Peyer's patch (tissue), 4 donors: ENCODE measurements around the gene PPP1R14C. TPM values are rescaled to one million over a fixed set of nuclear protein-coding genes. Genes with fewer than 3 reads are reported as not detected.

Experiments
- DNase-seq, 3 donors: peaks; one replicate each; pipeline ENCODE4 v3.0.0-alpha.2; 2017 to 2019
- H3K27ac ChIP-seq, 4 donors: fragments of 200-600 bp; sonication (generic); one replicate each; pipeline ENCODE4 v1.5.1; 2016 to 2019
- H3K27me3 ChIP-seq, 2 donors: fragments of 200-600 bp; sonication (generic); one replicate each; pipeline ENCODE4 v1.5.1; 2019
- H3K36me3 ChIP-seq, 3 donors: fragments of 200-600 bp; sonication (generic); one replicate each; pipeline ENCODE4 v1.5.1; 2016 to 2019
- H3K4me1 ChIP-seq, 4 donors: fragments of 200-600 bp; sonication (generic); one replicate each; pipeline ENCODE4 v1.5.1; 2016 to 2019
- H3K4me3 ChIP-seq, 4 donors: fragments of 200-600 bp; sonication (generic); 1 replicate in 3 of 4; 2 replicates in 1 of 4; pipeline ENCODE4 v1.5.1; 2016 to 2019; ENCODE audit warnings: mild to moderate bottlenecking in 1 of 4
- H3K9me3 ChIP-seq, 4 donors: fragments of 200-600 bp; sonication (generic); one replicate each; pipeline ENCODE4 v1.5.1; 2016 to 2019; ENCODE audit warnings: mild to moderate bottlenecking in 1 of 4
- POLR2A ChIP-seq, 2 donors: fragments of 450-650 bp; IDR thresholded peaks; one replicate each; pipeline ENCODE4 v1.5.1; 2017; ENCODE audit warnings: antibody characterized with exemption in 2 of 2, mild to moderate bottlenecking in 2 of 2, moderate library complexity in 2 of 2
- total RNA-seq, 4 donors: library from RNA; depleted of rRNA; stranded (reverse); fragments of >200 nt; gene quantifications; one replicate each; pipeline ENCODE4 v1.1.0, GENCODE V29; 2016
- TF ChIP-seq, protein P1 (sequence below), 6 experiments: fragments of 450-650 bp in 4 of 6; fragments of 200-600 bp in 2 of 6; sonication (generic) in 1 of 6; IDR thresholded peaks; one replicate each; pipeline ENCODE4 v1.5.1; 2017 to 2019; ENCODE audit warnings: antibody characterized with exemption in 6 of 6, mild to moderate bottlenecking in 3 of 6, moderate library complexity in 1 of 6

Gene PPP1R14C
- total RNA-seq, 4 donors from 2014 or later: 4.4 to 21.2 (median 10.2) TPM

DNA sequence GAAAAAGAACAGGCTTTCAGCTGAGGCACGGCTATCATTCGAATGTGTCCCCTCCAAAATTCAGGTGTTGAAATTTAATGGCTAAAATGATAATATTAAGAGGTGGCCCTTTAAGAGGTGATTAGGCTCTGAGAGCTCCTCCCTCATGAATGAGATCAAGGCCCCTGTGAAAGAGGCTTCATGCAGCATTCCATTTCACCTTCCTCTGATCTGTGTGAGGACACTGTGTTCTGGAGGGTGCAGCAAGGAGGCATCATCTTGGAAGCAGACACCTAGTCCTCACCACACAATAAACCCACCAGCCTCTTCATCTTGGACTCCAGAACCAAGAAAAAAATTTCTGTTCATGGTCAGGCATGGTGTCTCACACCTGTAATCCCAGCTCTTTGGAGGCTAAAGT lies 56.4 kb downstream of the PPP1R14C start:
- no peak for TF ChIP-seq POLR2A (IDR thresholded peaks at IDR 0.05)
- TF ChIP-seq, protein P1, sequence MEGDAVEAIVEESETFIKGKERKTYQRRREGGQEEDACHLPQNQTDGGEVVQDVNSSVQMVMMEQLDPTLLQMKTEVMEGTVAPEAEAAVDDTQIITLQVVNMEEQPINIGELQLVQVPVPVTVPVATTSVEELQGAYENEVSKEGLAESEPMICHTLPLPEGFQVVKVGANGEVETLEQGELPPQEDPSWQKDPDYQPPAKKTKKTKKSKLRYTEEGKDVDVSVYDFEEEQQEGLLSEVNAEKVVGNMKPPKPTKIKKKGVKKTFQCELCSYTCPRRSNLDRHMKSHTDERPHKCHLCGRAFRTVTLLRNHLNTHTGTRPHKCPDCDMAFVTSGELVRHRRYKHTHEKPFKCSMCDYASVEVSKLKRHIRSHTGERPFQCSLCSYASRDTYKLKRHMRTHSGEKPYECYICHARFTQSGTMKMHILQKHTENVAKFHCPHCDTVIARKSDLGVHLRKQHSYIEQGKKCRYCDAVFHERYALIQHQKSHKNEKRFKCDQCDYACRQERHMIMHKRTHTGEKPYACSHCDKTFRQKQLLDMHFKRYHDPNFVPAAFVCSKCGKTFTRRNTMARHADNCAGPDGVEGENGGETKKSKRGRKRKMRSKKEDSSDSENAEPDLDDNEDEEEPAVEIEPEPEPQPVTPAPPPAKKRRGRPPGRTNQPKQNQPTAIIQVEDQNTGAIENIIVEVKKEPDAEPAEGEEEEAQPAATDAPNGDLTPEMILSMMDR (IDR thresholded peaks at IDR 0.05): no peak
- no peak for DNase-seq
- H3K27ac ChIP-seq: no peak overlapping the region

DNA sequence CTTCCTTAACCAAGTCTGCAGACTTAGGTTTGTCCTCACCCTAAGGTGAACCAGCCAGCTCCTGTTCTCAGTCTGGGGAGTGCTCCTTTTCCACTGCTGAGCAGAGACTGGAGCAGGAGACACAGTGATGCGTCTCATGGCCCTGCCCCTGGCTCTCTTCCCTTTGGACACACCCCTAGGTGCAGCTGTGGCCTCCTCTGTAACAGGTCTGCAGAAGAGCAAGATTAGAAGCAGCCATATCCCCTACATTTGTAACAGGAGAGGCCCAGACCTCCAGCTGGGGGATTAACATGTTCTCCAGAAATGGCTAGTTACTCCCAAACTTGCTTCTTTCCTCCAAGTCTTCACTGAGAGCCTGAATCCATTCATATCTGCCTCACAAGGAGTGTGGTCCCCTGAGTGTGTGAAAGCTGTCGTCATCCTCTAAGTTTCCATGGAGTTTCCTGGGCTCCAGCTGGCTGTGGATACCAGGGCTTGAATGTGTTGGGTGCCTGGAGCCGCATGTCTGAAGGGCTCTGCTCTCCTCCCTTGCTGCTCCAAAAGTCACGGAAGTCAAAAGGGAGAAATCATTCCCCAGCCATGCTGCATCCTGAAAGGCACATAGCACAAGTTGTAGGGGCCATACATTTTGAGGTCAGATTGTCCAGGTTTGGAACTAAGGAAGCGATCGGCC lies 57.7 kb downstream of the PPP1R14C start:
- TF ChIP-seq POLR2A (IDR thresholded peaks at IDR 0.05): no peak
- TF ChIP-seq, protein P1 (IDR thresholded peaks at IDR 0.05): no peak
- no peak for DNase-seq
- H3K4me1 ChIP-seq: peaks cover 0 to 25% (median 12%) of the 10 kb centered on the region in 4 donors
- no peaks in the 10 kb centered on the region for H3K36me3 ChIP-seq
- H3K9me3 ChIP-seq: no peaks in the 10 kb centered on the region
- H3K27ac ChIP-seq: peak overlapping the region in 1 of 4 donors; percentile 89
- H3K27me3 ChIP-seq: no peaks in the 10 kb centered on the region
- no peak overlapping the region for H3K4me3 ChIP-seq

More for the DNA sequence above, 56.4 kb downstream of the PPP1R14C start:
- Histone ChIP-seq H3K4me1 (peaks cover 0 to 25% (median 12%) of the 10 kb centered on the region in 4 donors), H3K27me3 (no peaks in the 10 kb centered on the region), H3K4me3 (no peak overlapping the region), H3K9me3 (no peaks in the 10 kb centered on the region), H3K36me3 (no peaks in the 10 kb centered on the region)

DNA sequence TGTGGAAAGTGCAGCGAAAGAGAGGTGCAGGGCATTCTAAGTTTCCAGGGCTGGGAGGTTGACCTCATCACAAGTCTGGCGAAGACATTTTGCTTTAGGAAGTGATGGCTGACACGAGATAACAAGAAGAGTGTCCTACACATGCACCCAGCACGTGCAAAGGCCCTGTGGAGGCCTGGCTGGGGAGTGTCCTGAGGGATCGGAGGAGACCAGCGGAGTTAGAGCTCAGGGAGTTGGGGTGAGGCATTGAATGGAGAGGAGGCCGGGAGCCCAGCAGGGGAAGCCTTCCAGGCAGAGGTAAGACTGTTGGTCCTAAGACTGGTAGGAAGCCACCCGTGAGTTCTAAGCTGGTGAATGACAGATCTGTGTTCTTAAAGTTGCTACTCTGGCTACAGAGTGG lies 58.4 kb downstream of the PPP1R14C start:
- peaks cover 0 to 20% (median 8%) of the 10 kb centered on the region in 4 donors for H3K4me1 ChIP-seq
- peak in 1 of 3 donors; percentile 58 for DNase-seq
- TF ChIP-seq POLR2A (IDR thresholded peaks at IDR 0.05): no peak
- TF ChIP-seq, protein P1 (IDR thresholded peaks at IDR 0.05): peak in 1 of 6 experiments; percentile 1
- no peaks in the 10 kb centered on the region for H3K9me3 ChIP-seq
- no peaks in the 10 kb centered on the region for H3K36me3 ChIP-seq
- no peaks in the 10 kb centered on the region for H3K27me3 ChIP-seq
- no peak overlapping the region for H3K4me3 ChIP-seq
- H3K27ac ChIP-seq: peak overlapping the region in 3 of 4 donors; percentile 9 to 89 (median 89)

DNA sequence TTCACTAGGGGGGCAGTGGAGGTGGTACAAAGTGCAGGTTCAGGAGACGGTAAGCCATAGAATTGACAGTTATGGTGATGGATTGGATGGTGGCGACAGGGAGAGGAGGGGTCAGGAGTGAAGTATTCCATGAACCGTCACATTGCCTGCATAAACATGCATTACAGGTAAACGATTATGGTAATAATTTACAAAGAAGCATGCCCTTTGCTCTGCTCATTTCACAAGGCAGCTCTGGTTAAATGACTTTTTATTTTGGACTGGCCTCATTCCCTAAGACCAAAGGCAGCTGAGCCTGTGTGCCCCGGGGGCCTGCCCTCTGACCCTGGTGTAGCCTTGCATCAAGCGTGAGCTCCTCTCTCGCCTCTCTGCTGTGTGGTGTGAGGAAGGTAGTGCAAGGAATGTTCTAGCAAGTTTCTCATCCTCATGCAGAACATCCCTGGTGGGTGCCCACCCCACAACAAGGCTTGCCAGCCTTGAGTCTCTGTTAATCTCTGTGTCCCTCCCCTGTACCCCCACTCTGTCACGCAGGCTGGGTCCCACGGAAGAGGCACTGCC lies 59.0 kb downstream of the PPP1R14C start:
- peak overlapping the region in 3 of 4 donors; percentile 75 to 89 (median 89) for H3K27ac ChIP-seq
- H3K36me3 ChIP-seq: no peaks in the 10 kb centered on the region
- no peak overlapping the region for H3K4me3 ChIP-seq
- no peaks in the 10 kb centered on the region for H3K27me3 ChIP-seq
- no peaks in the 10 kb centered on the region for H3K9me3 ChIP-seq
- peaks cover 0 to 16% (median 5%) of the 10 kb centered on the region in 4 donors for H3K4me1 ChIP-seq
- DNase-seq: peak in 2 of 3 donors; percentile 75 to 77
- TF ChIP-seq POLR2A (IDR thresholded peaks at IDR 0.05): peak in 1 of 2 donors; percentile 29
- TF ChIP-seq, protein P1 (IDR thresholded peaks at IDR 0.05): peak in 1 of 6 experiments; percentile 22

DNA sequence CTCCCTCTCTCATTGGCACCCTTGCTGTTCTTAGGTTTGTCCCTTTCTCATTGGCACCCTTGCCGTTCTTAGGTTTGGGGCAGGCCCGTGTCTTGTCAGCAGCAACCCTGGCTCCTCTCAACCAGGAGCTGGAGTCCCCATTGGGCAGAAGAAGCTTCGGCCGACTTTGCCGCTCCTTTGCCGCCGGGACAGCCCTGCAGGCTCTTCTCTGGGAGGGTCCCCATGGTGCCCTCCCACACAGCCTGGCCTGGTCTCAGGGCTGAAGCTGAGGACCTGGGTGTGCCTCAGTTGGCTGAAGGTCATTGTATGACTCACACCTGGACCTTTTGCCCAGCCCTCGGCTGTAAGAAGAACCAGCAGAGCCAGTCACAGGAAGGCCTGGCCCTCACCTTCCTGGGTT lies 59.6 kb downstream of the PPP1R14C start:
- Histone ChIP-seq H3K27ac (peak overlapping the region in 3 of 4 donors; percentile 75 to 89 (median 89)), H3K27me3 (no peaks in the 10 kb centered on the region)

More for the DNA sequence above, 59.6 kb downstream of the PPP1R14C start:
- Histone ChIP-seq H3K9me3 (no peaks in the 10 kb centered on the region), H3K36me3 (no peaks in the 10 kb centered on the region), H3K4me3 (no peak overlapping the region), H3K4me1 (peaks cover 0 to 14% (median 3%) of the 10 kb centered on the region in 4 donors)
- TF ChIP-seq, protein P1 (IDR thresholded peaks at IDR 0.05): no peak
- TF ChIP-seq POLR2A (IDR thresholded peaks at IDR 0.05): no peak
- DNase-seq: peak in 2 of 3 donors; percentile 75 to 81
